HepG2 (cell line): ENCODE measurements around the gene P2RX2. TPM values are rescaled to one million over a fixed set of nuclear protein-coding genes. Genes with fewer than 3 reads are reported as not detected.

Experiments used
- ATAC-seq: fragments of 200-7000 bp; cut with Tn5 transposase; 3 replicates; pipeline ENCODE4 v1.9.1; 2020; ENCODE audit warnings: mild to moderate bottlenecking, moderate library complexity
- BruUV-seq: library from RNA; stranded (reverse); fragments of 400-500 nt; replicated peaks from 2 replicates; lab custom pipeline; 2021; lab: Mats Ljungman, UMichigan
- CTCF ChIA-PET: fragments of 300-600 bp; formaldehyde crosslinking; extraction: SDS; loops from one replicate; lab custom pipeline; 2021; ENCODE audit warnings: low total read pairs, inconsistent platforms, low intra/inter-chr PET ratio; lab: Yijun Ruan, JAX
- POLR2A ChIA-PET: fragments of 350-600 bp; sonication (Branson Sonifier 250); formaldehyde crosslinking; loops from one replicate; lab custom pipeline; 2020; ENCODE audit warnings: antibody characterized with exemption, inconsistent platforms; lab: Yijun Ruan, JAX
- DNase-seq: peaks from one replicate; pipeline ENCODE4 v3.0.0-alpha.2; 2015; ENCODE audit warnings: low spot score
- FAIRE-seq: peaks from 3 replicates; lab custom pipeline; 2011; peaks lifted over from hg19 to GRCh38; lab: Jason Lieb, UNC
- H2AFZ ChIP-seq: one replicate; pipeline ENCODE4 v1.6.1; 2011; ENCODE audit warnings: low read length, inconsistent platforms
- H3K27ac ChIP-seq: fragments of 300-600 bp; 3 replicates; pipeline ENCODE4 v1.8.0; 2011; ENCODE audit warnings: mixed run types, mild to moderate bottlenecking, mixed read lengths, low read length, inconsistent platforms; ENCODE audit not compliant: insufficient read depth; ENCODE audit errors: extremely low read length
- H3K27me3 ChIP-seq, 2 experiments: fragments of 200-600 bp in 1 of 2; 2 replicates in 1 of 2; 3 replicates in 1 of 2; pipeline versions ENCODE4 v1.6.0 to v1.8.0; 2011; ENCODE audit warnings: low read length in 2 of 2, mild to moderate bottlenecking in 2 of 2, moderate library complexity in 2 of 2, inconsistent platforms in 1 of 2; ENCODE audit not compliant: insufficient read depth in 2 of 2, control insufficient read depth in 1 of 2
- H3K36me3 ChIP-seq, 2 experiments: fragments of 200-600 bp in 1 of 2; replicated peaks in 1 of 2; 2 replicates in 1 of 2; 3 replicates in 1 of 2; pipeline versions ENCODE4 v1.5.1 to v1.8.0; 2011; ENCODE audit warnings: low read length in 2 of 2, inconsistent platforms in 1 of 2; ENCODE audit not compliant: insufficient read depth in 2 of 2, control insufficient read depth in 1 of 2
- H3K4me1 ChIP-seq: 2 replicates; pipeline ENCODE4 v1.5.1; 2012; ENCODE audit warnings: low read length, inconsistent platforms; ENCODE audit not compliant: insufficient read depth
- H3K4me2 ChIP-seq: 2 replicates; pipeline ENCODE4 v1.6.0; 2011; ENCODE audit warnings: low read depth, low read length, inconsistent platforms
- H3K4me3 ChIP-seq, 3 experiments: fragments of 200-600 bp in 1 of 3; sonication (generic), shearing (Covaris generic) in 1 of 3; replicated peaks in 1 of 3; 2 replicates each; pipeline ENCODE4 v1.5.1; 2011 to 2016; ENCODE audit warnings: low read length in 3 of 3, inconsistent platforms in 2 of 3, low read depth in 2 of 3, mild to moderate bottlenecking in 2 of 3, control low read depth in 1 of 3, mixed read lengths in 1 of 3; ENCODE audit not compliant: insufficient read depth in 1 of 3
- H3K79me2 ChIP-seq: one replicate; pipeline ENCODE4 v1.6.1; 2011; ENCODE audit warnings: low read length, inconsistent platforms; ENCODE audit not compliant: insufficient read depth
- H3K9ac ChIP-seq: 2 replicates; pipeline ENCODE4 v1.6.0; 2011; ENCODE audit warnings: mild to moderate bottlenecking, low read depth, low read length, inconsistent platforms; ENCODE audit not compliant: insufficient read depth
- H3K9me3 ChIP-seq: 2 replicates; pipeline ENCODE4 v1.5.1; 2012; ENCODE audit warnings: mild to moderate bottlenecking, low read length
- H4K20me1 ChIP-seq: 2 replicates; pipeline ENCODE4 v1.6.0; 2011; ENCODE audit warnings: inconsistent platforms, mild to moderate bottlenecking, low read length, moderate library complexity; ENCODE audit not compliant: insufficient read depth
- BRCA1 ChIP-seq: sonication (generic); formaldehyde crosslinking; IDR thresholded peaks from 2 replicates; pipeline ENCODE4 v1.4.0; 2020; ENCODE audit warnings: missing genetic modification reagents
- KAT8 ChIP-seq: IDR thresholded peaks from 2 replicates; pipeline ENCODE4 v1.6.1; 2016; ENCODE audit warnings: missing genetic modification reagents, missing compliant biosample characterization
- MAFF ChIP-seq: IDR thresholded peaks from 2 replicates; pipeline ENCODE4 v1.6.1; 2011; ENCODE audit warnings: low read depth, low read length, improper control_type of control experiment
- MAFK ChIP-seq, 2 experiments: IDR thresholded peaks in 1 of 2; conservative IDR thresholded peaks in 1 of 2; 2 replicates each; pipeline ENCODE4 v1.6.1; 2011; ENCODE audit warnings: improper control_type of control experiment in 2 of 2, low read length in 2 of 2
- MTA3 ChIP-seq: sonication (generic); formaldehyde crosslinking; IDR thresholded peaks from 2 replicates; pipeline ENCODE4 v1.4.0; 2020; ENCODE audit warnings: missing genetic modification reagents
- NPAS2 ChIP-seq: sonication (generic); formaldehyde crosslinking; IDR thresholded peaks from 2 replicates; pipeline ENCODE4 v1.8.0; 2022; ENCODE audit warnings: mild to moderate bottlenecking, missing genetic modification reagents, borderline replicate concordance
- SMAD1 ChIP-seq: sonication (generic); formaldehyde crosslinking; IDR thresholded peaks from 2 replicates; pipeline ENCODE4 v1.4.0; 2020; ENCODE audit warnings: missing genetic modification reagents, low read depth, mild to moderate bottlenecking, borderline replicate concordance
- ZMYM2 ChIP-seq: sonication (generic); formaldehyde crosslinking; IDR thresholded peaks from 2 replicates; pipeline ENCODE4 v1.8.0; 2022; ENCODE audit warnings: mild to moderate bottlenecking, missing genetic modification reagents
- ZNF136 ChIP-seq: sonication (generic); formaldehyde crosslinking; IDR thresholded peaks from 2 replicates; pipeline ENCODE4 v1.8.1; 2022; ENCODE audit warnings: low read depth, mild to moderate bottlenecking, moderate library complexity, missing genetic modification reagents
- ZNF160 ChIP-seq: sonication (generic); formaldehyde crosslinking; IDR thresholded peaks from 2 replicates; pipeline ENCODE4 v1.8.0; 2022; ENCODE audit warnings: mild to moderate bottlenecking, inconsistent platforms, missing genetic modification reagents
- ZNF451 ChIP-seq: sonication (generic); formaldehyde crosslinking; IDR thresholded peaks from 2 replicates; pipeline ENCODE4 v1.5.0; 2020; ENCODE audit warnings: mild to moderate bottlenecking, missing genetic modification reagents
- ZNF619 ChIP-seq: sonication (generic); formaldehyde crosslinking; IDR thresholded peaks from 2 replicates; pipeline ENCODE4 v1.4.0; 2020; ENCODE audit warnings: mild to moderate bottlenecking, missing genetic modification reagents
- whole genome bisulfite sequencing: methylation state at CpG from one replicate; pipeline ENCODE4 v1.1.6; 2017; ENCODE audit warnings: low lambda C conversion rate; 5-methylcytosine and 5-hydroxymethylcytosine counted together
- in situ Hi-C: cut with HindIII; loops from 2 replicates; pipeline ENCODE4 v1.10.0; 2017; ENCODE audit warnings: low pct_unique_long_range_greater_than_20kb; ENCODE audit not compliant: extremely low pct_ligation_motif_present
- intact Hi-C: fragments of 100-400 bp; cut with micrococcal nuclease; formaldehyde crosslinking; loops from one replicate; pipeline ENCODE4 v1.10.0; 2022; ENCODE audit not compliant: unreplicated experiment
- polyA plus RNA-seq, 8 experiments: library from polyadenylated mRNA; depleted of rRNA in 3 of 8; stranded (reverse) in 7 of 8; unstranded in 1 of 8; fragments of >200 nt; fragmentation: Illumina TruSeq in 4 of 8; extraction: Trizol in 4 of 8; gene quantifications; 2 replicates each; pipeline versions ENCODE4 v1.2.1 to v1.2.3, GENCODE V29; 2011 to 2016; ENCODE audit warnings: low read depth in 4 of 8, missing spikeins in 1 of 8, mixed read lengths in 1 of 8; ENCODE audit not compliant: insufficient read depth in 1 of 8
- total RNA-seq, 5 experiments: library from RNA; depleted of rRNA; stranded (reverse); fragments of >200 nt; fragmentation: Illumina TruSeq; extraction: Trizol; gene quantifications; 2 replicates each; pipeline ENCODE4 v1.2.3, GENCODE V29; 2016; ENCODE audit warnings: low read depth in 1 of 5
- TF ChIP-seq, protein P1 (sequence below): sonication (generic); formaldehyde crosslinking; IDR thresholded peaks from 2 replicates; pipeline ENCODE4 v1.4.0; 2020; ENCODE audit warnings: missing genetic modification reagents
- TF ChIP-seq, protein P2 (sequence below): sonication (generic); formaldehyde crosslinking; IDR thresholded peaks from 2 replicates; pipeline ENCODE4 v1.9.0; 2021; ENCODE audit warnings: missing genetic modification reagents, mild to moderate bottlenecking, borderline replicate concordance
- TF ChIP-seq, protein P3 (sequence below): sonication (generic); formaldehyde crosslinking; IDR thresholded peaks from 2 replicates; pipeline ENCODE4 v1.4.0; 2020; ENCODE audit warnings: missing genetic modification reagents
- TF ChIP-seq, protein P4 (sequence below): sonication (generic); formaldehyde crosslinking; IDR thresholded peaks from 2 replicates; pipeline ENCODE4 v1.8.0; 2022; ENCODE audit warnings: missing genetic modification reagents, low read depth, mild to moderate bottlenecking, borderline replicate concordance

The P2RX2 gene
- total and polyA plus RNA-seq, 2 of the 13 experiments (the other 11 are each of a cell fraction or from before 2014, with no cell fraction given): not detected

DNA sequence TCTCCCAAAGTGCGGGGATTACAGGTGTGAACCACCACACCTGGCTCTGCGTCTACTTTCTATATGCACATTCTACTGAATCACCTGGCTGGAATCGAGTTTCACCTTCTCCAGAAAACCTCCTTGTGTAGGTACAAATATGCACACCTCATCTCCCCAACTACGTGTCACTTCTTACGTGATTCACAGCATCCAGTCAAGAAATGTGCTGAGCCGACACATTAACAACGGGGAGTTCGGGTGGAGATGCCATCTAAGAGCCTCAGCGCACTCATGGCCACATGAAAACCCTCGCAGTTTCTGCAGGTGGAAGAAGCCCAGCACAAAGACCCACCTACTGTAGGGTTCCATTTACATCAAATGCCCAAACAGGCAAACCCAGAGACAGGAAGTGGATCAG is 29.3 kb downstream of the P2RX2 start:
- Histone ChIP-seq H3K9me3 (no peaks in the 10 kb centered on the region), H3K27ac (no peak overlapping the region), H2AFZ (no peak overlapping the region), H3K4me3 (no peak overlapping the region), H4K20me1 (no peaks in the 10 kb centered on the region), H3K4me1 (no peaks in the 10 kb centered on the region), H3K36me3 (peaks cover 19 to 58% of the 10 kb centered on the region in 2 experiments; a peak in 4 of 5 replicates), H3K9ac (no peak overlapping the region), H3K79me2 (no peaks in the 10 kb centered on the region), H3K4me2 (no peak overlapping the region), H3K27me3 (no peaks in the 10 kb centered on the region)
- POLR2A ChIA-PET: no interaction called here
- intact Hi-C loops: no loop called here
- 96% methylated on average over 10 of the region's 10 CpGs for WGBS
- BruUV-seq: no TSS peak
- in situ Hi-C loops: no loop called here
- no peak for ATAC-seq
- CTCF ChIA-PET: no interaction called here
- TF ChIP-seq ZMYM2 (no peak), ZNF136 (no peak), ZNF451 (CRISPR knock-in tag) (no peak), MAFF (peak; percentile 76), BRCA1 (CRISPR knock-in tag) (no peak), NPAS2 (CRISPR knock-in tag) (no peak), ZNF619 (no peak), KAT8 (CRISPR knock-in tag) (no peak), MTA3 (CRISPR knock-in tag) (no peak), SMAD1 (CRISPR knock-in tag) (no peak), MAFK (conservative IDR thresholded peaks at IDR 0.05 in 1 of 2, IDR thresholded peaks at IDR 0.05 in 1 of 2; ENCODE audit: low read length in 2 of 2) (peak; percentile 73 to 80; a peak in 3 of 4 replicates), ZNF160 (CRISPR knock-in tag) (no peak)
- TF ChIP-seq, protein P1, sequence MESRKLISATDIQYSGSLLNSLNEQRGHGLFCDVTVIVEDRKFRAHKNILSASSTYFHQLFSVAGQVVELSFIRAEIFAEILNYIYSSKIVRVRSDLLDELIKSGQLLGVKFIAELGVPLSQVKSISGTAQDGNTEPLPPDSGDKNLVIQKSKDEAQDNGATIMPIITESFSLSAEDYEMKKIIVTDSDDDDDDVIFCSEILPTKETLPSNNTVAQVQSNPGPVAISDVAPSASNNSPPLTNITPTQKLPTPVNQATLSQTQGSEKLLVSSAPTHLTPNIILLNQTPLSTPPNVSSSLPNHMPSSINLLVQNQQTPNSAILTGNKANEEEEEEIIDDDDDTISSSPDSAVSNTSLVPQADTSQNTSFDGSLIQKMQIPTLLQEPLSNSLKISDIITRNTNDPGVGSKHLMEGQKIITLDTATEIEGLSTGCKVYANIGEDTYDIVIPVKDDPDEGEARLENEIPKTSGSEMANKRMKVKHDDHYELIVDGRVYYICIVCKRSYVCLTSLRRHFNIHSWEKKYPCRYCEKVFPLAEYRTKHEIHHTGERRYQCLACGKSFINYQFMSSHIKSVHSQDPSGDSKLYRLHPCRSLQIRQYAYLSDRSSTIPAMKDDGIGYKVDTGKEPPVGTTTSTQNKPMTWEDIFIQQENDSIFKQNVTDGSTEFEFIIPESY (CRISPR knock-in tag): no peak
- TF ChIP-seq, protein P2, sequence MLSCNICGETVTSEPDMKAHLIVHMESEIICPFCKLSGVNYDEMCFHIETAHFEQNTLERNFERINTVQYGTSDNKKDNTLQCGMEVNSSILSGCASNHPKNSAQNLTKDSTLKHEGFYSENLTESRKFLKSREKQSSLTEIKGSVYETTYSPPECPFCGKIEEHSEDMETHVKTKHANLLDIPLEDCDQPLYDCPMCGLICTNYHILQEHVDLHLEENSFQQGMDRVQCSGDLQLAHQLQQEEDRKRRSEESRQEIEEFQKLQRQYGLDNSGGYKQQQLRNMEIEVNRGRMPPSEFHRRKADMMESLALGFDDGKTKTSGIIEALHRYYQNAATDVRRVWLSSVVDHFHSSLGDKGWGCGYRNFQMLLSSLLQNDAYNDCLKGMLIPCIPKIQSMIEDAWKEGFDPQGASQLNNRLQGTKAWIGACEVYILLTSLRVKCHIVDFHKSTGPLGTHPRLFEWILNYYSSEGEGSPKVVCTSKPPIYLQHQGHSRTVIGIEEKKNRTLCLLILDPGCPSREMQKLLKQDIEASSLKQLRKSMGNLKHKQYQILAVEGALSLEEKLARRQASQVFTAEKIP (CRISPR knock-in tag): no peak
- TF ChIP-seq, protein P3, sequence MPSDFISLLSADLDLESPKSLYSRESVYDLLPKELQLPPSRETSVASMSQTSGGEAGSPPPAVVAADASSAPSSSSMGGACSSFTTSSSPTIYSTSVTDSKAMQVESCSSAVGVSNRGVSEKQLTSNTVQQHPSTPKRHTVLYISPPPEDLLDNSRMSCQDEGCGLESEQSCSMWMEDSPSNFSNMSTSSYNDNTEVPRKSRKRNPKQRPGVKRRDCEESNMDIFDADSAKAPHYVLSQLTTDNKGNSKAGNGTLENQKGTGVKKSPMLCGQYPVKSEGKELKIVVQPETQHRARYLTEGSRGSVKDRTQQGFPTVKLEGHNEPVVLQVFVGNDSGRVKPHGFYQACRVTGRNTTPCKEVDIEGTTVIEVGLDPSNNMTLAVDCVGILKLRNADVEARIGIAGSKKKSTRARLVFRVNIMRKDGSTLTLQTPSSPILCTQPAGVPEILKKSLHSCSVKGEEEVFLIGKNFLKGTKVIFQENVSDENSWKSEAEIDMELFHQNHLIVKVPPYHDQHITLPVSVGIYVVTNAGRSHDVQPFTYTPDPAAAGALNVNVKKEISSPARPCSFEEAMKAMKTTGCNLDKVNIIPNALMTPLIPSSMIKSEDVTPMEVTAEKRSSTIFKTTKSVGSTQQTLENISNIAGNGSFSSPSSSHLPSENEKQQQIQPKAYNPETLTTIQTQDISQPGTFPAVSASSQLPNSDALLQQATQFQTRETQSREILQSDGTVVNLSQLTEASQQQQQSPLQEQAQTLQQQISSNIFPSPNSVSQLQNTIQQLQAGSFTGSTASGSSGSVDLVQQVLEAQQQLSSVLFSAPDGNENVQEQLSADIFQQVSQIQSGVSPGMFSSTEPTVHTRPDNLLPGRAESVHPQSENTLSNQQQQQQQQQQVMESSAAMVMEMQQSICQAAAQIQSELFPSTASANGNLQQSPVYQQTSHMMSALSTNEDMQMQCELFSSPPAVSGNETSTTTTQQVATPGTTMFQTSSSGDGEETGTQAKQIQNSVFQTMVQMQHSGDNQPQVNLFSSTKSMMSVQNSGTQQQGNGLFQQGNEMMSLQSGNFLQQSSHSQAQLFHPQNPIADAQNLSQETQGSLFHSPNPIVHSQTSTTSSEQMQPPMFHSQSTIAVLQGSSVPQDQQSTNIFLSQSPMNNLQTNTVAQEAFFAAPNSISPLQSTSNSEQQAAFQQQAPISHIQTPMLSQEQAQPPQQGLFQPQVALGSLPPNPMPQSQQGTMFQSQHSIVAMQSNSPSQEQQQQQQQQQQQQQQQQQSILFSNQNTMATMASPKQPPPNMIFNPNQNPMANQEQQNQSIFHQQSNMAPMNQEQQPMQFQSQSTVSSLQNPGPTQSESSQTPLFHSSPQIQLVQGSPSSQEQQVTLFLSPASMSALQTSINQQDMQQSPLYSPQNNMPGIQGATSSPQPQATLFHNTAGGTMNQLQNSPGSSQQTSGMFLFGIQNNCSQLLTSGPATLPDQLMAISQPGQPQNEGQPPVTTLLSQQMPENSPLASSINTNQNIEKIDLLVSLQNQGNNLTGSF: no peak
- TF ChIP-seq, protein P4, sequence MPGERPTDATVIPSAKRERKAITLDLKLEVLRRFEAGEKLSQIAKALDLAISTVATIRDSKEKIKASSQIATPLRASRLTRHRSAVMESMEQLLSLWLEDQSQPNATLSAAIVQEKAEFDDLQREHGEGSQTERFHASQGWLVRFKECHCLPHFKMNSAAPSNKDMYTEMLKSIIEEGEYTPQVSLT (CRISPR knock-in tag): no peak
- no peak for FAIRE-seq
- DNase-seq: no peak
